HepG2 (cell line): ENCODE measurements around the gene ACTA2. TPM values are rescaled to one million over a fixed set of nuclear protein-coding genes. Genes with fewer than 3 reads are reported as not detected.

Experiments
- ATAC-seq: fragments of 200-7000 bp; cut with Tn5 transposase; 3 replicates; pipeline ENCODE4 v1.9.1; 2020; ENCODE audit warnings: mild to moderate bottlenecking, moderate library complexity
- BruUV-seq: library from RNA; stranded (reverse); fragments of 400-500 nt; replicated peaks from 2 replicates; lab custom pipeline; 2021; lab: Mats Ljungman, UMichigan
- CTCF ChIA-PET: fragments of 300-600 bp; formaldehyde crosslinking; extraction: SDS; loops from one replicate; lab custom pipeline; 2021; ENCODE audit warnings: low total read pairs, inconsistent platforms, low intra/inter-chr PET ratio; lab: Yijun Ruan, JAX
- POLR2A ChIA-PET: fragments of 350-600 bp; sonication (Branson Sonifier 250); formaldehyde crosslinking; loops from one replicate; lab custom pipeline; 2020; ENCODE audit warnings: antibody characterized with exemption, inconsistent platforms; lab: Yijun Ruan, JAX
- DNase-seq: peaks from one replicate; pipeline ENCODE4 v3.0.0-alpha.2; 2015; ENCODE audit warnings: low spot score
- FAIRE-seq: peaks from 3 replicates; lab custom pipeline; 2011; peaks lifted over from hg19 to GRCh38; lab: Jason Lieb, UNC
- H2AFZ ChIP-seq: one replicate; pipeline ENCODE4 v1.6.1; 2011; ENCODE audit warnings: low read length, inconsistent platforms
- H3K27ac ChIP-seq: fragments of 300-600 bp; 3 replicates; pipeline ENCODE4 v1.8.0; 2011; ENCODE audit warnings: mixed run types, mild to moderate bottlenecking, mixed read lengths, low read length, inconsistent platforms; ENCODE audit not compliant: insufficient read depth; ENCODE audit errors: extremely low read length
- H3K27me3 ChIP-seq, 2 experiments: fragments of 200-600 bp in 1 of 2; 2 replicates in 1 of 2; 3 replicates in 1 of 2; pipeline versions ENCODE4 v1.6.0 to v1.8.0; 2011; ENCODE audit warnings: low read length in 2 of 2, mild to moderate bottlenecking in 2 of 2, moderate library complexity in 2 of 2, inconsistent platforms in 1 of 2; ENCODE audit not compliant: insufficient read depth in 2 of 2, control insufficient read depth in 1 of 2
- H3K36me3 ChIP-seq, 2 experiments: fragments of 200-600 bp in 1 of 2; replicated peaks in 1 of 2; 2 replicates in 1 of 2; 3 replicates in 1 of 2; pipeline versions ENCODE4 v1.5.1 to v1.8.0; 2011; ENCODE audit warnings: low read length in 2 of 2, inconsistent platforms in 1 of 2; ENCODE audit not compliant: insufficient read depth in 2 of 2, control insufficient read depth in 1 of 2
- H3K4me1 ChIP-seq: 2 replicates; pipeline ENCODE4 v1.5.1; 2012; ENCODE audit warnings: low read length, inconsistent platforms; ENCODE audit not compliant: insufficient read depth
- H3K4me2 ChIP-seq: 2 replicates; pipeline ENCODE4 v1.6.0; 2011; ENCODE audit warnings: low read depth, low read length, inconsistent platforms
- H3K4me3 ChIP-seq, 3 experiments: fragments of 200-600 bp in 1 of 3; sonication (generic), shearing (Covaris generic) in 1 of 3; replicated peaks in 1 of 3; 2 replicates each; pipeline ENCODE4 v1.5.1; 2011 to 2016; ENCODE audit warnings: low read length in 3 of 3, inconsistent platforms in 2 of 3, low read depth in 2 of 3, mild to moderate bottlenecking in 2 of 3, control low read depth in 1 of 3, mixed read lengths in 1 of 3; ENCODE audit not compliant: insufficient read depth in 1 of 3
- H3K79me2 ChIP-seq: one replicate; pipeline ENCODE4 v1.6.1; 2011; ENCODE audit warnings: low read length, inconsistent platforms; ENCODE audit not compliant: insufficient read depth
- H3K9ac ChIP-seq: 2 replicates; pipeline ENCODE4 v1.6.0; 2011; ENCODE audit warnings: mild to moderate bottlenecking, low read depth, low read length, inconsistent platforms; ENCODE audit not compliant: insufficient read depth
- H3K9me3 ChIP-seq: 2 replicates; pipeline ENCODE4 v1.5.1; 2012; ENCODE audit warnings: mild to moderate bottlenecking, low read length
- H4K20me1 ChIP-seq: 2 replicates; pipeline ENCODE4 v1.6.0; 2011; ENCODE audit warnings: inconsistent platforms, mild to moderate bottlenecking, low read length, moderate library complexity; ENCODE audit not compliant: insufficient read depth
- PHF20 ChIP-seq: sonication (generic); formaldehyde crosslinking; IDR thresholded peaks from 2 replicates; pipeline ENCODE4 v1.5.0; 2020; ENCODE audit warnings: mild to moderate bottlenecking, missing genetic modification reagents
- SRSF9 ChIP-seq: fragments of 200-400 bp; formaldehyde crosslinking; IDR thresholded peaks from 2 replicates; pipeline ENCODE4 v1.6.1; 2018; ENCODE audit warnings: borderline replicate concordance, mild to moderate bottlenecking, low read depth, low read length; ENCODE audit not compliant: insufficient read depth, poor library complexity, severe bottlenecking
- TOPORS ChIP-seq: sonication (generic); formaldehyde crosslinking; IDR thresholded peaks from 2 replicates; pipeline ENCODE4 v1.8.0; 2023; ENCODE audit warnings: mild to moderate bottlenecking, missing genetic modification reagents
- ZNF10 ChIP-seq: sonication (generic); formaldehyde crosslinking; IDR thresholded peaks from 2 replicates; pipeline ENCODE4 v1.4.0; 2020; ENCODE audit warnings: mild to moderate bottlenecking, low read depth, missing genetic modification reagents, borderline replicate concordance
- ZNF124 ChIP-seq: sonication (generic); formaldehyde crosslinking; IDR thresholded peaks from 2 replicates; pipeline ENCODE4 v1.4.0; 2020; ENCODE audit warnings: missing genetic modification reagents
- ZNF44 ChIP-seq: sonication (generic); formaldehyde crosslinking; IDR thresholded peaks from 2 replicates; pipeline ENCODE4 v1.5.1; 2020; ENCODE audit warnings: mild to moderate bottlenecking, missing genetic modification reagents
- ZNF496 ChIP-seq: sonication (generic); formaldehyde crosslinking; IDR thresholded peaks from 2 replicates; pipeline ENCODE4 v1.8.1; 2023; ENCODE audit warnings: mild to moderate bottlenecking, moderate library complexity, missing genetic modification reagents; ENCODE audit not compliant: insufficient replicate concordance
- ZNF558 ChIP-seq: sonication (generic); formaldehyde crosslinking; IDR thresholded peaks from 2 replicates; pipeline ENCODE4 v1.9.0; 2022; ENCODE audit warnings: mild to moderate bottlenecking, missing genetic modification reagents, borderline replicate concordance
- ZNF737 ChIP-seq: sonication (generic); formaldehyde crosslinking; IDR thresholded peaks from 2 replicates; pipeline ENCODE4 v1.5.0; 2020; ENCODE audit warnings: missing genetic modification reagents, mild to moderate bottlenecking, borderline replicate concordance
- WGBS: methylation state at CpG from one replicate; pipeline ENCODE4 v1.1.6; 2017; ENCODE audit warnings: low lambda C conversion rate; 5-methylcytosine and 5-hydroxymethylcytosine counted together
- in situ Hi-C: cut with HindIII; loops from 2 replicates; pipeline ENCODE4 v1.10.0; 2017; ENCODE audit warnings: low pct_unique_long_range_greater_than_20kb; ENCODE audit not compliant: extremely low pct_ligation_motif_present
- intact Hi-C: fragments of 100-400 bp; cut with micrococcal nuclease; formaldehyde crosslinking; loops from one replicate; pipeline ENCODE4 v1.10.0; 2022; ENCODE audit not compliant: unreplicated experiment
- polyA plus RNA-seq, 8 experiments: library from polyadenylated mRNA; depleted of rRNA in 3 of 8; stranded (reverse) in 7 of 8; unstranded in 1 of 8; fragments of >200 nt; fragmentation: Illumina TruSeq in 4 of 8; extraction: Trizol in 4 of 8; gene quantifications; 2 replicates each; pipeline versions ENCODE4 v1.2.1 to v1.2.3, GENCODE V29; 2011 to 2016; ENCODE audit warnings: low read depth in 4 of 8, missing spikeins in 1 of 8, mixed read lengths in 1 of 8; ENCODE audit not compliant: insufficient read depth in 1 of 8
- total RNA-seq, 5 experiments: library from RNA; depleted of rRNA; stranded (reverse); fragments of >200 nt; fragmentation: Illumina TruSeq; extraction: Trizol; gene quantifications; 2 replicates each; pipeline ENCODE4 v1.2.3, GENCODE V29; 2016; ENCODE audit warnings: low read depth in 1 of 5
- TF ChIP-seq, protein P1 (sequence below): sonication (generic); formaldehyde crosslinking; IDR thresholded peaks from 2 replicates; pipeline ENCODE4 v1.5.0; 2020; ENCODE audit warnings: missing genetic modification reagents

ACTA2 gene
- total and polyA plus RNA-seq, 2 of the 13 experiments (the other 11 are each of a cell fraction or from before 2014, with no cell fraction given) = 21.8 to 59.9 TPM

DNA sequence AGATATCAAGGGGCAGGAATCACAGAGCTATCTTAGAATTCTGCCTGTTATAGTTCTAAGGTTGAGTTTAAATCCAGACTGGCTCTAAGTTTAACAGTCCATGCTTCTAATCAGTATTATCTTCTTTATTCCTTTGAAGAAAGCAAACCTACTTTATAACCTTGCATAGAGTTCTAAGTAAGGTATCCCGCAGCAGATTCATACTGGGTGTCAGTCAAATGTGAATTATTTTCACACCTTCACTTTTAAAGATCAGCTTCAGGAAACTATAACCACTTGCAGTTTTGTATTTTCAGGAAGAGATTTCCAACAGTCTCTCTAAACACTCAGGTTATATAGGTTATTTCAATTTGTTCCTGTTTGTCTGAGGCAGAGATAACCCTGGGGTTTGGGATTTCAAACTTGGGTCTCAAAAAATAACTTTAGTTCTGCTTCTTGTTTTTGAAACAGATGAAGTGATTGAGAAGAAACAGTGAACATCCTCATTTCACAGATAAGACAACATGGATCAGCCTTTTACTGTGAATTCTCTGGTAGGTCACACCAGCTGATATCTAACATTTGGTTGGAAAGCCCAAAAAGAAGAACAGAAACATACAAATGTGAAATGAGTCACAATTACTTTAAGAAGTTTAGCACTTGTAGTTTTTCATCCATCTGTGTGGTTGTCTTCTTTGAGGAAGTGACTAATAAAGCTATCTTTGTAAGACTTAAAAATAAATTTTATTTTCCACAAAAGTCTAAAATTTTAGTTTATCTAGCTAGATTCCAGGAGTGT lies 51.2 kb downstream of the ACTA2 start:
- no peak overlapping the region for H3K27ac ChIP-seq
- H4K20me1 ChIP-seq = no peaks in the 10 kb centered on the region
- H3K9me3 ChIP-seq = no peaks in the 10 kb centered on the region
- 90% methylated on average over 1 of the region's 1 CpG for WGBS
- BruUV-seq = no TSS peak
- TF ChIP-seq ZNF558 (CRISPR knock-in tag) = no peak
- TF ChIP-seq, all 625 proteins: peak for 0
- H2AFZ ChIP-seq = no peak overlapping the region
- ATAC-seq (no peak), FAIRE-seq (no peak), DNase-seq (no peak)
- H3K36me3 ChIP-seq = no peaks in the 10 kb centered on the region
- no peak overlapping the region for H3K4me3 ChIP-seq
- peaks cover 18% of the 10 kb centered on the region for H3K4me1 ChIP-seq
- no peaks in the 10 kb centered on the region for H3K79me2 ChIP-seq
- H3K9ac ChIP-seq = no peak overlapping the region
- ChIA-PET CTCF (no interaction called here), POLR2A (no interaction called here)
- in situ Hi-C loops = no loop called here
- H3K27me3 ChIP-seq = no peaks in the 10 kb centered on the region; a peak in 1 of 5 replicates
- H3K4me2 ChIP-seq = no peak overlapping the region
- intact Hi-C loops = no loop called here

DNA sequence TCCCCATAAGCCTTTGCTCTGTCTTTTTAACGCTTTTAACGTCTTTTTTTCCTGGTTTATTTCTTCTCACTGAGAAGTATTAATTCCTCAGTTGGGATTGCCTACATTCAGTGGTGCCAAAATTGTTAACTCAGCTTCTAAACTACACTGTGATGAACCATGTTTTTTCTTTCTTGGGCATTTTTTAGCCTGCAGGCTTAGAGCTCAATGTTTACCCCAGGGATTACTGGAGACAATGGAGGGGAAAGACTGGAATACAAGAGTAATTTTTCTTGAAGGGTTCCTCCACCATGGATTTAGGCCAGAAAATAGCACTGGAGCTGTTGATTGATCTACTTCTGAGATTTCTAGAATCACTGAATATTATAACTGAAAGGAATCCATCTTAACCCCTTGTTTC lies 52.7 kb downstream of the ACTA2 start:
- no peaks in the 10 kb centered on the region for H3K36me3 ChIP-seq
- H3K4me1 ChIP-seq = peaks cover 33% of the 10 kb centered on the region
- POLR2A ChIA-PET = no interaction called here
- intact Hi-C loops = loop anchor here (5.0 kb wide), 1 partner anchor 32 kb away; no protein-coding TSS in a partner anchor
- no peak overlapping the region for H3K27ac ChIP-seq
- no peaks in the 10 kb centered on the region for H3K79me2 ChIP-seq
- H3K9ac ChIP-seq = no peak overlapping the region
- H3K4me2 ChIP-seq = no peak overlapping the region
- in situ Hi-C loops = no loop called here
- no peak for FAIRE-seq
- H2AFZ ChIP-seq = no peak overlapping the region
- WGBS = 93% methylated on average over 2 of the region's 2 CpGs
- no peaks in the 10 kb centered on the region for H3K9me3 ChIP-seq
- CTCF ChIA-PET = no interaction called here
- no TSS peak for BruUV-seq
- no peaks in the 10 kb centered on the region; a peak in 1 of 5 replicates for H3K27me3 ChIP-seq
- no peaks in the 10 kb centered on the region for H4K20me1 ChIP-seq
- H3K4me3 ChIP-seq = no peak overlapping the region
- ATAC-seq = no peak
- TF ChIP-seq ZNF737 (CRISPR knock-in tag) (no peak), PHF20 (no peak), ZNF124 (CRISPR knock-in tag) (no peak), SRSF9 (no peak), ZNF44 (CRISPR knock-in tag) (no peak), ZNF496 (no peak), ZNF10 (CRISPR knock-in tag) (no peak), TOPORS (no peak)
- TF ChIP-seq, protein P1, sequence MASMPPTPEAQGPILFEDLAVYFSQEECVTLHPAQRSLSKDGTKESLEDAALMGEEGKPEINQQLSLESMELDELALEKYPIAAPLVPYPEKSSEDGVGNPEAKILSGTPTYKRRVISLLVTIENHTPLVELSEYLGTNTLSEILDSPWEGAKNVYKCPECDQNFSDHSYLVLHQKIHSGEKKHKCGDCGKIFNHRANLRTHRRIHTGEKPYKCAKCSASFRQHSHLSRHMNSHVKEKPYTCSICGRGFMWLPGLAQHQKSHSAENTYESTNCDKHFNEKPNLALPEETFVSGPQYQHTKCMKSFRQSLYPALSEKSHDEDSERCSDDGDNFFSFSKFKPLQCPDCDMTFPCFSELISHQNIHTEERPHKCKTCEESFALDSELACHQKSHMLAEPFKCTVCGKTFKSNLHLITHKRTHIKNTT (CRISPR knock-in tag) = no peak
- DNase-seq = no peak
